Measurements from ENCODE around the gene CRACR2A. TPM values are rescaled to one million over a fixed set of nuclear protein-coding genes. Genes with fewer than 3 reads are reported as not detected.

Gene CRACR2A
- polyA plus RNA-seq, 1 experiment, result 1.4 TPM

DNA sequence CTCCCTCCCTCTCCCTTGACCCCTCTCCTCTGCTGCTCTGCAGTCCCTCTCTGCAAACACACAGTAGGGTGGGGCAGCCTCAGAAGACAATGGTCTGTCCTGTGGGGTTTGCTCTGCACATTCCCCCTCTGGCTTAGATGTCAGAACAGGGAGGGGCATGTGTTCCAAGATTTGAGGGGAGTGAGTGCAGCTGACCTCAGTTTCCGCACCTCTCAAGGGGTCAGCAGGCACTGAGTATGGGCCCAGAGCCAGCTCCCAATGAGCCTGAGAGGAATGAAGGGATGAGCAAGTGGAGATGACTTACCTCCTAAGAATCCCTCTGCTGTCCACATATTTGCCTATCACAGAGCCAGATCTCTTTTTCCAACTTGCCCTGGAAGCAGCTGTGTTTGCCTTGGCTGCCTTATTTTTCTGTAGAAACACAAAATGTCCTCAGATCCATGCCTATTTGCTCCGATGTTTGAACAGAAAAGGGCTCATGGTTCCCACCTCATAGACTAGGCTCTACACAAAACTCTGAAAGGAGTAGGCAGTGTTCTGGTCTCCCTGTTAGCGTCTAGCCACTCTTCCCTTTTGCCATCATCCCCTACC lies 111.4 kb downstream of the CRACR2A start:
- Histone ChIP-seq H3K27me3 (ENCODE audit: control insufficient read depth, insufficient read depth, low read length) (no peaks in the 10 kb centered on the region), H3K4me3 (ENCODE audit: low read depth, low read length) (no peak overlapping the region), H3K36me3 (ENCODE audit: control insufficient read depth, insufficient read depth, low read length) (no peaks in the 10 kb centered on the region)
- DNase-seq (ENCODE audit: low read depth), result peak; percentile 32
- CTCF ChIA-PET, result interaction anchor here (1.3 to 2.5 kb wide), 3 partner anchors 9 to 341 kb away, joined by 4 to 9 read pairs (median 4); no protein-coding TSS in a partner anchor
- no peak for TF ChIP-seq CTCF (IDR thresholded peaks at IDR 0.05; ENCODE audit: insufficient read depth, low read depth, low read length)
- POLR2A ChIA-PET, result interaction anchor here (0.6 to 0.7 kb wide), 2 partner anchors 108 to 832 kb away, joined by 5 to 6 read pairs; no protein-coding TSS in a partner anchor

GRCh38 chr12:3636328-3636727 lies 116.6 kb downstream of the CRACR2A start:
- Histone ChIP-seq H3K4me3 (ENCODE audit: low read depth, low read length) (no peak overlapping the region), H3K36me3 (ENCODE audit: control insufficient read depth, insufficient read depth, low read length) (no peaks in the 10 kb centered on the region), H3K27me3 (ENCODE audit: control insufficient read depth, insufficient read depth, low read length) (no peaks in the 10 kb centered on the region)
- no peak for TF ChIP-seq CTCF (IDR thresholded peaks at IDR 0.05; ENCODE audit: insufficient read depth, low read depth, low read length)
- ChIA-PET POLR2A (no interaction called here), CTCF (interaction anchor here (1.4 kb wide), 1 partner anchor 336 kb away, joined by 5 read pairs; no protein-coding TSS in a partner anchor)
- DNase-seq (ENCODE audit: low read depth), result no peak

GRCh38 chr12:3634348-3634747 lies 118.6 kb downstream of the CRACR2A start:
- CTCF ChIA-PET, result no interaction called here
- Histone ChIP-seq H3K4me3 (ENCODE audit: low read depth, low read length) (no peak overlapping the region), H3K27me3 (ENCODE audit: control insufficient read depth, insufficient read depth, low read length) (no peaks in the 10 kb centered on the region), H3K36me3 (ENCODE audit: control insufficient read depth, insufficient read depth, low read length) (no peaks in the 10 kb centered on the region)
- TF ChIP-seq CTCF (IDR thresholded peaks at IDR 0.05; ENCODE audit: insufficient read depth, low read depth, low read length), result no peak
- POLR2A ChIA-PET, result no interaction called here
- DNase-seq (ENCODE audit: low read depth), result no peak

GRCh38 chr12:3633396-3633795 lies 119.5 kb downstream of the CRACR2A start:
- Histone ChIP-seq H3K36me3 (ENCODE audit: control insufficient read depth, insufficient read depth, low read length) (no peaks in the 10 kb centered on the region), H3K4me3 (ENCODE audit: low read depth, low read length) (no peak overlapping the region), H3K27me3 (ENCODE audit: control insufficient read depth, insufficient read depth, low read length) (no peaks in the 10 kb centered on the region)
- ChIA-PET CTCF (no interaction called here), POLR2A (no interaction called here)
- DNase-seq (ENCODE audit: low read depth), result no peak
- no peak for TF ChIP-seq CTCF (IDR thresholded peaks at IDR 0.05; ENCODE audit: insufficient read depth, low read depth, low read length)

DNA sequence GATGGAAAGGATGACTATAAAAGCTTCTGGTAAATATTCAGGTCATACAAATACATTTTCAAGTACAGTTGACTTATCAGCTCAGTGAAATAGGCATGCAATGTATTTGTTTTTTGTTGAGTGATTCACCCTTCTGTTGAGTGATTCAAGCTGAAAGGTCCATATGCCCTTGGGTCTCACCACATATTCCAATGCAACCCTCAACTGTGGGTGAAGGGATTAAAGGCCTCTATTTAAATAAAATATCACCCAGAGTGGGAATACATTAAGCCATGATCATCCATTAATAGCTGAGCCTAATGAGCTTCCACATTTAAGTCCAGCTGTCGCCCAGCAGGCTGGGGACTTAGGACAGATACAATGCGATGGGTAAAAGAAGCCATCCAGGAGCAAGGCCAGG lies 120.2 kb downstream of the CRACR2A start:
- ChIA-PET POLR2A (no interaction called here), CTCF (interaction anchor here (1.3 kb wide), 1 partner anchor 9 kb away, joined by 4 read pairs; no protein-coding TSS in a partner anchor)
- H3K36me3 ChIP-seq (ENCODE audit: control insufficient read depth, insufficient read depth, low read length), result no peaks in the 10 kb centered on the region
- TF ChIP-seq CTCF (IDR thresholded peaks at IDR 0.05; ENCODE audit: insufficient read depth, low read depth, low read length), result no peak
- DNase-seq (ENCODE audit: low read depth), result no peak
- H3K27me3 ChIP-seq (ENCODE audit: control insufficient read depth, insufficient read depth, low read length), result no peaks in the 10 kb centered on the region
- no peak overlapping the region for H3K4me3 ChIP-seq (ENCODE audit: low read depth, low read length)

All from BJ (cell line).